Endothelial cell of umbilical vein (primary cell): Measurements from ENCODE around the gene INTS11. TPM values are rescaled to one million over a fixed set of nuclear protein-coding genes. Genes with fewer than 3 reads are reported as not detected.

ENCODE experiments used
- BruUV-seq: library from RNA; stranded (reverse); fragments of 400-500 nt; replicated peaks from 2 replicates; lab custom pipeline; 2021; lab: Mats Ljungman, UMichigan
- CTCF ChIA-PET: fragments of 300-600, 350-600 bp; sonication (Branson Sonifier 250); formaldehyde crosslinking; loops from one replicate; lab custom pipeline; 2021; ENCODE audit warnings: antibody characterized with exemption, inconsistent platforms; lab: Charles Lee
- POLR2A ChIA-PET: fragments of 300-600, 350-600 bp; sonication (Branson Sonifier 250); formaldehyde crosslinking; loops from one replicate; lab custom pipeline; 2021; ENCODE audit warnings: antibody characterized with exemption, inconsistent platforms; lab: Charles Lee
- DNase-seq: peaks from one replicate; pipeline ENCODE4 v3.0.0-alpha.2; 2011; ENCODE audit warnings: low read depth, low spot score
- FAIRE-seq: peaks from 2 replicates; lab custom pipeline; 2011; peaks lifted over from hg19 to GRCh38; lab: Jason Lieb, UNC
- H2AFZ ChIP-seq: 2 replicates; pipeline ENCODE4 v1.6.0; 2012; ENCODE audit warnings: low read depth, low read length, control low read depth, inconsistent platforms
- H3K27ac ChIP-seq: 2 replicates; pipeline ENCODE4 v1.5.1; 2011; ENCODE audit warnings: low read depth, mild to moderate bottlenecking, control low read depth, low read length, moderate library complexity; ENCODE audit not compliant: insufficient read depth
- H3K27me3 ChIP-seq, 2 experiments: 2 replicates each; pipeline versions ENCODE4 v1.6.0 to v1.6.1; 2011; ENCODE audit warnings: low read length in 2 of 2, mixed read lengths in 1 of 2; ENCODE audit not compliant: control insufficient read depth in 2 of 2, insufficient read depth in 2 of 2
- H3K36me3 ChIP-seq, 2 experiments: 2 replicates in 1 of 2; 3 replicates in 1 of 2; pipeline ENCODE4 v1.5.1; 2011; ENCODE audit warnings: low read length in 2 of 2, mild to moderate bottlenecking in 1 of 2, moderate library complexity in 1 of 2; ENCODE audit not compliant: control insufficient read depth in 2 of 2, insufficient read depth in 2 of 2; ENCODE audit errors: extremely low read depth in 1 of 2
- H3K4me1 ChIP-seq: 3 replicates; pipeline ENCODE4 v1.5.1; 2011; ENCODE audit warnings: mild to moderate bottlenecking, low read length; ENCODE audit not compliant: control insufficient read depth, insufficient read depth; ENCODE audit errors: extremely low read depth
- H3K4me2 ChIP-seq: 2 replicates; pipeline ENCODE4 v1.6.1; 2011; ENCODE audit warnings: low read length, control low read depth, mixed read lengths; ENCODE audit not compliant: insufficient read depth
- H3K4me3 ChIP-seq, 3 experiments: fragments of 200-600 bp in 1 of 3; sonication (generic), shearing (Covaris generic) in 1 of 3; replicated peaks in 1 of 3; 2 replicates each; pipeline ENCODE4 v1.5.1; 2011 to 2016; ENCODE audit warnings: control low read depth in 3 of 3, low read length in 3 of 3, mild to moderate bottlenecking in 2 of 3, inconsistent platforms in 1 of 3, low read depth in 1 of 3, moderate library complexity in 1 of 3; ENCODE audit not compliant: insufficient read depth in 1 of 3
- H3K79me2 ChIP-seq: 2 replicates; pipeline ENCODE4 v1.6.0; 2012; ENCODE audit warnings: low read length, inconsistent platforms; ENCODE audit not compliant: control insufficient read depth, insufficient read depth
- H3K9ac ChIP-seq: replicated peaks from 2 replicates; pipeline ENCODE3; 2011; ENCODE audit warnings: low read length, control low read depth; ENCODE audit not compliant: insufficient read depth; ENCODE audit errors: extremely low read depth
- H3K9me1 ChIP-seq: replicated peaks from 3 replicates; pipeline ENCODE4 v1.6.0; 2011; ENCODE audit warnings: mild to moderate bottlenecking, low read length; ENCODE audit not compliant: control insufficient read depth, insufficient read depth; ENCODE audit errors: extremely low read depth
- H3K9me3 ChIP-seq: replicated peaks from 2 replicates; pipeline ENCODE4 v1.5.1; 2012; ENCODE audit warnings: low read length, inconsistent platforms; ENCODE audit not compliant: control insufficient read depth, insufficient read depth
- H4K20me1 ChIP-seq: replicated peaks from 2 replicates; pipeline ENCODE3; 2011; ENCODE audit warnings: mild to moderate bottlenecking, low read length; ENCODE audit not compliant: control insufficient read depth, insufficient read depth; ENCODE audit errors: extremely low read depth
- CTCF ChIP-seq, 2 donors: IDR thresholded peaks; 1 replicate in 1 of 2; 2 replicates in 1 of 2; pipeline ENCODE4 v1.5.1; 2011; ENCODE audit warnings: low read length in 2 of 2, mild to moderate bottlenecking in 2 of 2, moderate library complexity in 2 of 2, control low read depth in 1 of 2, inconsistent platforms in 1 of 2, low read depth in 1 of 2; ENCODE audit not compliant: insufficient read depth in 1 of 2; ENCODE audit errors: extremely low read depth in 1 of 2
- EZH2 ChIP-seq: IDR thresholded peaks from 2 replicates; pipeline ENCODE4 v1.6.1; 2012; ENCODE audit warnings: borderline replicate concordance, low read depth, mild to moderate bottlenecking, moderate library complexity, low read length, inconsistent platforms; ENCODE audit not compliant: severe bottlenecking
- FOS ChIP-seq: IDR thresholded peaks from 2 replicates; pipeline ENCODE4 v1.6.1; 2011; ENCODE audit warnings: mild to moderate bottlenecking, low read length, moderate library complexity, borderline replicate concordance; ENCODE audit not compliant: insufficient read depth
- GATA2 ChIP-seq: IDR thresholded peaks from 2 replicates; pipeline ENCODE4 v1.7.0; 2011; ENCODE audit warnings: low read depth, mild to moderate bottlenecking, moderate library complexity, mixed read lengths, low read length; ENCODE audit not compliant: insufficient read length, insufficient read depth
- JUN ChIP-seq: IDR thresholded peaks from 2 replicates; pipeline ENCODE4 v1.6.1; 2011; ENCODE audit warnings: borderline replicate concordance, low read depth; ENCODE audit not compliant: insufficient read length, insufficient read depth
- MAX ChIP-seq: IDR thresholded peaks from 2 replicates; pipeline ENCODE4 v1.6.1; 2011; ENCODE audit not compliant: insufficient read depth, insufficient read length
- MYC ChIP-seq: IDR thresholded peaks from one replicate; pipeline ENCODE4 v1.6.1; 2011; ENCODE audit warnings: mild to moderate bottlenecking, low read depth, low read length
- POLR2A ChIP-seq: IDR thresholded peaks from 2 replicates; pipeline ENCODE4 v1.6.1; 2012; ENCODE audit warnings: low read depth, mild to moderate bottlenecking, control low read depth, low read length
- POLR2AphosphoS5 ChIP-seq: IDR thresholded peaks from 2 replicates; pipeline ENCODE4 v1.6.1; 2012; ENCODE audit warnings: low read depth, mild to moderate bottlenecking, control low read depth, low read length, moderate library complexity; ENCODE audit not compliant: insufficient read depth
- dilution Hi-C: fragments of 300-500 bp; cut with MboI; formaldehyde crosslinking; loops from one replicate; pipeline ENCODE4 v1.15.0; 2019; ENCODE audit warnings: low sequenced_read_pairs; ENCODE audit not compliant: extremely low pct_ligation_motif_present
- intact Hi-C: fragments of 100-400 bp; cut with micrococcal nuclease; formaldehyde crosslinking; loops from one replicate; pipeline ENCODE4 v1.10.0; 2022
- polyA plus RNA-seq, 4 experiments: library from polyadenylated mRNA; depleted of rRNA in 3 of 4; stranded (reverse) in 3 of 4; unstranded in 1 of 4; fragments of >200 nt; gene quantifications; 2 replicates each; pipeline versions ENCODE4 v1.2.1 to v1.2.3, GENCODE V29; 2011 to 2012; ENCODE audit warnings: missing spikeins in 1 of 4
- total RNA-seq: library from RNA; stranded (reverse); gene quantifications from 2 replicates; pipeline ENCODE4 v1.2.3, GENCODE V29; 2021

The INTS11 gene
- total and polyA plus RNA-seq, 2 donors (not counting 3 experiments of a cell fraction or from before 2014, with no cell fraction given): 132 to 222 TPM

- H3K9me3 ChIP-seq: no peaks in the 10 kb centered on the region
- intact Hi-C loops (no loop called here), dilution Hi-C loops (no loop called here)
- H3K4me1 ChIP-seq: no peaks in the 10 kb centered on the region
- H2AFZ ChIP-seq: no peak overlapping the region
- H3K27me3 ChIP-seq: no peaks in the 10 kb centered on the region
- peaks cover 0 to 17% of the 10 kb centered on the region in 2 experiments for H3K36me3 ChIP-seq
- H3K9ac ChIP-seq: no peak overlapping the region
- H4K20me1 ChIP-seq: no peaks in the 10 kb centered on the region
- FAIRE-seq (no peak), DNase-seq (no peak)
- TF ChIP-seq MAX (no peak), CTCF (IDR thresholded peaks at IDR 0.05; ENCODE audit: extremely low read depth in 1 of 2, insufficient read depth in 1 of 2, low read depth in 1 of 2, low read length in 2 of 2) (no peak), MYC (no peak), POLR2AphosphoS5 (no peak), JUN (no peak), EZH2 (no peak), GATA2 (no peak), FOS (no peak), POLR2A (no peak)
- no peak overlapping the region for H3K4me3 ChIP-seq
- ChIA-PET CTCF (no interaction called here), POLR2A (no interaction called here)
- BruUV-seq: no TSS peak
- no peaks in the 10 kb centered on the region for H3K9me1 ChIP-seq
- no peak overlapping the region for H3K27ac ChIP-seq
- peaks cover 2% of the 10 kb centered on the region for H3K79me2 ChIP-seq
- no peak overlapping the region for H3K4me2 ChIP-seq
These were observed 15.7 kb upstream of the INTS11 start for GRCh38 chr1:1340185-1340584.
